Measurements from ENCODE around the gene ANK2. TPM values are rescaled to one million over a fixed set of nuclear protein-coding genes. Genes with fewer than 3 reads are reported as not detected.

ANK2 gene
- total RNA-seq, 1 experiment from 2014 or later, result 5.5 TPM

- no peak for TF ChIP-seq CTCF (IDR thresholded peaks at IDR 0.05)
- TF ChIP-seq REST (IDR thresholded peaks at IDR 0.05; ENCODE audit: insufficient read depth in 1 of 2, low read depth in 2 of 2, low read length in 1 of 2), result no peak
- TF ChIP-seq TCF7L2 (IDR thresholded peaks at IDR 0.05; ENCODE audit: low read depth, low read length), result no peak
- no peak for TF ChIP-seq POLR2AphosphoS5 (IDR thresholded peaks at IDR 0.05; ENCODE audit: low read depth, low read length)
- TF ChIP-seq SIN3A (IDR thresholded peaks at IDR 0.05; ENCODE audit: borderline replicate concordance, insufficient read depth, low read depth, low read length), result no peak
- Histone ChIP-seq H3K27ac (ENCODE audit: low read length) (no peak overlapping the region), H3K36me3 (ENCODE audit: control insufficient read depth, insufficient read depth, low read length) (no peaks in the 10 kb centered on the region), H3K27me3 (ENCODE audit: control insufficient read depth, insufficient read depth, low read length) (no peaks in the 10 kb centered on the region), H3K9me3 (ENCODE audit: control insufficient read depth, insufficient read depth, low read depth, low read length) (no peaks in the 10 kb centered on the region), H3K4me3 (ENCODE audit: low read depth in 2 of 2, low read length in 2 of 2) (no peak overlapping the region), H3K4me1 (ENCODE audit: control insufficient read depth, insufficient read depth, low read length) (no peaks in the 10 kb centered on the region)
- ChIA-PET POLR2A (no interaction called here), CTCF (interaction anchor here (0.6 kb wide), 1 partner anchor 11 kb away, joined by 3 read pairs; no protein-coding TSS in a partner anchor)
- DNase-seq (ENCODE audit: low read depth, low spot score) (no peak), ATAC-seq (no peak)
- intact Hi-C loops (cut with micrococcal nuclease; ENCODE audit: unreplicated experiment), result no loop called here
- no TSS peak for BruUV-seq (replicated peaks)
- in situ Hi-C loops (cut with HindIII; ENCODE audit: low pct_unique_long_range_greater_than_20kb, low sequenced_read_pairs), result no loop called here
These were observed 25.1 kb upstream of the ANK2 start for GRCh38 chr4:113024388-113024787.

GRCh38 chr4:113025416-113025815, 24.0 kb upstream of the ANK2 start:
- POLR2A ChIA-PET, result no interaction called here
- DNase-seq (ENCODE audit: low read depth, low spot score), result no peak
- intact Hi-C loops (cut with micrococcal nuclease; ENCODE audit: unreplicated experiment) (no loop called here), in situ Hi-C loops (cut with HindIII; ENCODE audit: low pct_unique_long_range_greater_than_20kb, low sequenced_read_pairs) (no loop called here)
- no TSS peak for BruUV-seq (replicated peaks)
- no peak overlapping the region for H3K4me3 ChIP-seq (ENCODE audit: low read depth in 2 of 2, low read length in 2 of 2)
- CTCF ChIA-PET, result no interaction called here
- TF ChIP-seq CTCF (IDR thresholded peaks at IDR 0.05) (no peak), TCF7L2 (IDR thresholded peaks at IDR 0.05; ENCODE audit: low read depth, low read length) (no peak)
- no peaks in the 10 kb centered on the region for H3K27me3 ChIP-seq (ENCODE audit: control insufficient read depth, insufficient read depth, low read length)
- no peaks in the 10 kb centered on the region for H3K9me3 ChIP-seq (ENCODE audit: control insufficient read depth, insufficient read depth, low read depth, low read length)
- H3K36me3 ChIP-seq (ENCODE audit: control insufficient read depth, insufficient read depth, low read length), result no peaks in the 10 kb centered on the region
- ATAC-seq, result no peak
- H3K4me1 ChIP-seq (ENCODE audit: control insufficient read depth, insufficient read depth, low read length), result no peaks in the 10 kb centered on the region
- no peak overlapping the region for H3K27ac ChIP-seq (ENCODE audit: low read length)

GRCh38 chr4:113026556-113026955, 22.9 kb upstream of the ANK2 start:
- in situ Hi-C loops (cut with HindIII; ENCODE audit: low pct_unique_long_range_greater_than_20kb, low sequenced_read_pairs), result no loop called here
- no TSS peak for BruUV-seq (replicated peaks)
- ATAC-seq, result no peak
- Histone ChIP-seq H3K36me3 (ENCODE audit: control insufficient read depth, insufficient read depth, low read length) (no peaks in the 10 kb centered on the region), H3K4me3 (ENCODE audit: low read depth in 2 of 2, low read length in 2 of 2) (no peak overlapping the region), H3K4me1 (ENCODE audit: control insufficient read depth, insufficient read depth, low read length) (no peaks in the 10 kb centered on the region), H3K27ac (ENCODE audit: low read length) (no peak overlapping the region), H3K9me3 (ENCODE audit: control insufficient read depth, insufficient read depth, low read depth, low read length) (no peaks in the 10 kb centered on the region), H3K27me3 (ENCODE audit: control insufficient read depth, insufficient read depth, low read length) (no peaks in the 10 kb centered on the region)
- DNase-seq (ENCODE audit: low read depth, low spot score), result no peak
- TF ChIP-seq TCF7L2 (IDR thresholded peaks at IDR 0.05; ENCODE audit: low read depth, low read length) (no peak), REST (IDR thresholded peaks at IDR 0.05; ENCODE audit: insufficient read depth in 1 of 2, low read depth in 2 of 2, low read length in 1 of 2) (no peak), POLR2AphosphoS5 (IDR thresholded peaks at IDR 0.05; ENCODE audit: low read depth, low read length) (no peak), SIN3A (IDR thresholded peaks at IDR 0.05; ENCODE audit: borderline replicate concordance, insufficient read depth, low read depth, low read length) (no peak), CTCF (IDR thresholded peaks at IDR 0.05) (no peak)
- ChIA-PET CTCF (no interaction called here), POLR2A (no interaction called here)
- intact Hi-C loops (cut with micrococcal nuclease; ENCODE audit: unreplicated experiment), result no loop called here

Measured in Panc1 (cell line).